Esophagus muscularis mucosa (tissue), 4 donors: Measurements from ENCODE around the gene NELFA.

Experiments used
- CTCF ChIP-seq, 3 experiments: fragments of 200-600 bp in 2 of 3; fragments of 450-650 bp in 1 of 3; sonication (generic) in 2 of 3; IDR thresholded peaks; one replicate each; pipeline ENCODE4 v1.5.1; 2017 to 2019; ENCODE audit warnings: antibody characterized with exemption in 3 of 3, mild to moderate bottlenecking in 2 of 3, moderate library complexity in 1 of 3
- EP300 ChIP-seq: sonication (generic); formaldehyde crosslinking; IDR thresholded peaks from one replicate; pipeline ENCODE4 v1.6.1; 2017; ENCODE audit warnings: antibody characterized with exemption
- POLR2A ChIP-seq: fragments of 450-650 bp; IDR thresholded peaks from one replicate; pipeline ENCODE4 v1.6.1; 2017; ENCODE audit warnings: antibody characterized with exemption, moderate library complexity, mild to moderate bottlenecking, low read depth

DNA sequence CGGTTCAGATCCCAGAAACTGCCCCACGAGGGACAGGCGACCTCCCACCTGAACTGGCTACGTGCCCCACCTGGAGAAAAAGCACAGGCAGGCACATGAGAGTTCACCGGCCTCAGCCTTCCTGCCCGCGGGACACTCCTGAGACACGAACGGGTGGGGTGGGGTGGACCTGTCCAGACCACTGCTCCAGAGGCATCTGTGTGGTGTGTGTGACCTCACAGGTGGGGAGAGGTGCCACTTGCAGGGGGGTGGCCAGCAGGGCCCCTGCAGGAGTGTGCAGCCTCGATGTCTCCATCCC is 18.5 kb downstream of the NELFA start:
- TF ChIP-seq CTCF (IDR thresholded peaks at IDR 0.05) (no peak), POLR2A (no peak), EP300 (no peak)
